ENCODE data around the gene USH2A. TPM values are rescaled to one million over a fixed set of nuclear protein-coding genes. Genes with fewer than 3 reads are reported as not detected.
A peak's percentile ranks its signal among the peaks of the same experiment; 100 is the strongest.

The USH2A gene
- total and polyA plus RNA-seq, 2 experiments from 2014 or later: under 0.01 to 0.01 TPM

GRCh38 chr1:216184126-216184680 lies 239.0 kb downstream of the USH2A start:
- no peaks in the 10 kb centered on the region for H4K20me1 ChIP-seq (ENCODE audit: insufficient read depth)
- in situ Hi-C loops (cut with MboI): no loop called here

GRCh38 chr1:216183454-216183853 lies 239.8 kb downstream of the USH2A start:
- no peaks in the 10 kb centered on the region for H4K20me1 ChIP-seq (ENCODE audit: insufficient read depth)
- peaks cover 12% of the 10 kb centered on the region for H3K27me3 ChIP-seq (replicated peaks; ENCODE audit: insufficient read depth)
- peak; percentile 9 for DNase-seq
- no peak overlapping the region for H3K4me3 ChIP-seq
- H3K79me2 ChIP-seq (ENCODE audit: insufficient read depth): no peaks in the 10 kb centered on the region
- no peak overlapping the region for H3K9ac ChIP-seq
- H3F3A ChIP-seq (ENCODE audit: insufficient read depth): no peaks in the 10 kb centered on the region
- H3K4me1 ChIP-seq (ENCODE audit: insufficient read depth): peaks cover 9% of the 10 kb centered on the region
- no peak overlapping the region for H2AFZ ChIP-seq
- H3K36me3 ChIP-seq (ENCODE audit: low read depth): no peaks in the 10 kb centered on the region
- no peak for TF ChIP-seq EZH2phosphoT487 (IDR thresholded peaks at IDR 0.05; ENCODE audit: insufficient read depth, low read depth)
- TF ChIP-seq EZH2 (IDR thresholded peaks at IDR 0.05; ENCODE audit: insufficient read depth, poor library complexity, severe bottlenecking): no peak
- no peaks in the 10 kb centered on the region; the same call in 1 of the 2 replicates for H3K9me2 ChIP-seq (ENCODE audit: insufficient read depth)
- H3K4me2 ChIP-seq (ENCODE audit: unreplicated experiment): no peak overlapping the region
- no peaks in the 10 kb centered on the region for H3K9me3 ChIP-seq (ENCODE audit: low read depth)
- 2 to 3% methylated on average over 6 of the region's 6 CpGs for WGBS, 2 experiments (ENCODE audit: low coverage in 1 of 2, low lambda C conversion rate in 2 of 2, missing lambda C conversion rate in 2 of 2)
- H3K27ac ChIP-seq: no peak overlapping the region
- in situ Hi-C loops (cut with MboI): no loop called here

More at GRCh38 chr1:216184126-216184680, 239.0 kb downstream of the USH2A start:
- no peaks in the 10 kb centered on the region for H3K36me3 ChIP-seq (ENCODE audit: low read depth)
- H3F3A ChIP-seq (ENCODE audit: insufficient read depth): no peaks in the 10 kb centered on the region
- peaks cover 9% of the 10 kb centered on the region for H3K4me1 ChIP-seq (ENCODE audit: insufficient read depth)
- H3K9me3 ChIP-seq (ENCODE audit: low read depth): no peaks in the 10 kb centered on the region
- no peak overlapping the region for H3K27ac ChIP-seq
- no peaks in the 10 kb centered on the region for H3K79me2 ChIP-seq (ENCODE audit: insufficient read depth)
- no peak overlapping the region for H3K9ac ChIP-seq
- no peak overlapping the region for H3K4me2 ChIP-seq (ENCODE audit: unreplicated experiment)
- H2AFZ ChIP-seq: no peak overlapping the region
- WGBS, 2 experiments (ENCODE audit: low coverage in 1 of 2, low lambda C conversion rate in 2 of 2, missing lambda C conversion rate in 2 of 2): 31 to 40% methylated on average over 2 of the region's 2 CpGs
- H3K9me2 ChIP-seq (ENCODE audit: insufficient read depth): no peaks in the 10 kb centered on the region; the same call in 1 of the 2 replicates
- DNase-seq: no peak
- no peak overlapping the region for H3K4me3 ChIP-seq
- H3K27me3 ChIP-seq (replicated peaks; ENCODE audit: insufficient read depth): peaks cover 12% of the 10 kb centered on the region
- TF ChIP-seq EZH2 (IDR thresholded peaks at IDR 0.05; ENCODE audit: insufficient read depth, poor library complexity, severe bottlenecking): no peak
- no peak for TF ChIP-seq EZH2phosphoT487 (IDR thresholded peaks at IDR 0.05; ENCODE audit: insufficient read depth, low read depth)

GRCh38 chr1:216183007-216183406 lies 240.2 kb downstream of the USH2A start:
- Histone ChIP-seq H3K4me1 (ENCODE audit: insufficient read depth) (peaks cover 9% of the 10 kb centered on the region), H2AFZ (no peak overlapping the region), H3K27me3 (replicated peaks; ENCODE audit: insufficient read depth) (peaks cover 12% of the 10 kb centered on the region), H3F3A (ENCODE audit: insufficient read depth) (no peaks in the 10 kb centered on the region), H3K4me2 (ENCODE audit: unreplicated experiment) (no peak overlapping the region), H4K20me1 (ENCODE audit: insufficient read depth) (no peaks in the 10 kb centered on the region), H3K9me2 (ENCODE audit: insufficient read depth) (no peaks in the 10 kb centered on the region; the same call in 1 of the 2 replicates), H3K9me3 (ENCODE audit: low read depth) (no peaks in the 10 kb centered on the region), H3K9ac (no peak overlapping the region), H3K4me3 (no peak overlapping the region), H3K27ac (no peak overlapping the region), H3K36me3 (ENCODE audit: low read depth) (no peaks in the 10 kb centered on the region), H3K79me2 (ENCODE audit: insufficient read depth) (no peaks in the 10 kb centered on the region)
- WGBS, 2 experiments (ENCODE audit: low coverage in 1 of 2, low lambda C conversion rate in 2 of 2, missing lambda C conversion rate in 2 of 2): 2% methylated on average over 4 of the region's 4 CpGs
- TF ChIP-seq EZH2 (IDR thresholded peaks at IDR 0.05; ENCODE audit: insufficient read depth, poor library complexity, severe bottlenecking) (no peak), EZH2phosphoT487 (IDR thresholded peaks at IDR 0.05; ENCODE audit: insufficient read depth, low read depth) (no peak)
- peak; percentile 25 for DNase-seq
- in situ Hi-C loops (cut with MboI): no loop called here

GRCh38 chr1:216181590-216181989 lies 241.7 kb downstream of the USH2A start:
- WGBS, 2 experiments (ENCODE audit: low coverage in 1 of 2, low lambda C conversion rate in 2 of 2, missing lambda C conversion rate in 2 of 2): 9 to 22% methylated on average over 3 of the region's 3 CpGs
- peaks cover 15% of the 10 kb centered on the region for H3K27me3 ChIP-seq (replicated peaks; ENCODE audit: insufficient read depth)
- no peak overlapping the region for H3K4me3 ChIP-seq
- H3K9ac ChIP-seq: no peak overlapping the region
- H4K20me1 ChIP-seq (ENCODE audit: insufficient read depth): no peaks in the 10 kb centered on the region
- H2AFZ ChIP-seq: no peak overlapping the region
- TF ChIP-seq EZH2phosphoT487 (IDR thresholded peaks at IDR 0.05; ENCODE audit: insufficient read depth, low read depth) (no peak), EZH2 (IDR thresholded peaks at IDR 0.05; ENCODE audit: insufficient read depth, poor library complexity, severe bottlenecking) (no peak)
- H3K79me2 ChIP-seq (ENCODE audit: insufficient read depth): no peaks in the 10 kb centered on the region
- no peaks in the 10 kb centered on the region for H3K9me3 ChIP-seq (ENCODE audit: low read depth)
- no peak for DNase-seq
- no peaks in the 10 kb centered on the region for H3F3A ChIP-seq (ENCODE audit: insufficient read depth)
- peaks cover 9% of the 10 kb centered on the region for H3K4me1 ChIP-seq (ENCODE audit: insufficient read depth)
- H3K9me2 ChIP-seq (ENCODE audit: insufficient read depth): no peaks in the 10 kb centered on the region; the same call in 1 of the 2 replicates
- H3K36me3 ChIP-seq (ENCODE audit: low read depth): no peaks in the 10 kb centered on the region
- no peak overlapping the region for H3K27ac ChIP-seq
- no peak overlapping the region for H3K4me2 ChIP-seq (ENCODE audit: unreplicated experiment)
- in situ Hi-C loops (cut with MboI): no loop called here

GRCh38 chr1:216178281-216178680 lies 245.0 kb downstream of the USH2A start:
- Histone ChIP-seq H3K27me3 (replicated peaks; ENCODE audit: insufficient read depth) (peaks cover 10% of the 10 kb centered on the region), H3K9me3 (ENCODE audit: low read depth) (no peaks in the 10 kb centered on the region), H2AFZ (no peak overlapping the region), H3K4me2 (ENCODE audit: unreplicated experiment) (no peak overlapping the region), H3K27ac (no peak overlapping the region), H3K9me2 (ENCODE audit: insufficient read depth) (no peaks in the 10 kb centered on the region), H3K4me3 (no peak overlapping the region), H3K9ac (no peak overlapping the region), H4K20me1 (ENCODE audit: insufficient read depth) (no peaks in the 10 kb centered on the region), H3K4me1 (ENCODE audit: insufficient read depth) (peaks cover 6% of the 10 kb centered on the region), H3F3A (ENCODE audit: insufficient read depth) (no peaks in the 10 kb centered on the region), H3K36me3 (ENCODE audit: low read depth) (no peaks in the 10 kb centered on the region), H3K79me2 (ENCODE audit: insufficient read depth) (no peaks in the 10 kb centered on the region)
- no peak for DNase-seq
- TF ChIP-seq EZH2 (IDR thresholded peaks at IDR 0.05; ENCODE audit: insufficient read depth, poor library complexity, severe bottlenecking) (no peak), EZH2phosphoT487 (IDR thresholded peaks at IDR 0.05; ENCODE audit: insufficient read depth, low read depth) (no peak)
- in situ Hi-C loops (cut with MboI): no loop called here

Measured in GM23248 (cell line).